ENCODE measurements around the gene KLK10.

Gene KLK10

GRCh38 chr19:51014242-51014641 lies 5.3 kb downstream of the KLK10 start:
- DNase-seq (ENCODE audit: low read depth), result no peak
- no peak for TF ChIP-seq CTCF (IDR thresholded peaks at IDR 0.05; ENCODE audit: control insufficient read depth, insufficient read depth, low read depth, low read length, missing control alignments)
- H3K4me3 ChIP-seq (ENCODE audit: control insufficient read depth, low read depth, low read length), result no peak overlapping the region

- DNase-seq (ENCODE audit: low read depth), result no peak
- TF ChIP-seq CTCF (IDR thresholded peaks at IDR 0.05; ENCODE audit: control insufficient read depth, insufficient read depth, low read depth, low read length, missing control alignments), result no peak
- no peak overlapping the region for H3K4me3 ChIP-seq (ENCODE audit: control insufficient read depth, low read depth, low read length)
These were observed 6.8 kb downstream of the KLK10 start for GRCh38 chr19:51012661-51013190.

DNA sequence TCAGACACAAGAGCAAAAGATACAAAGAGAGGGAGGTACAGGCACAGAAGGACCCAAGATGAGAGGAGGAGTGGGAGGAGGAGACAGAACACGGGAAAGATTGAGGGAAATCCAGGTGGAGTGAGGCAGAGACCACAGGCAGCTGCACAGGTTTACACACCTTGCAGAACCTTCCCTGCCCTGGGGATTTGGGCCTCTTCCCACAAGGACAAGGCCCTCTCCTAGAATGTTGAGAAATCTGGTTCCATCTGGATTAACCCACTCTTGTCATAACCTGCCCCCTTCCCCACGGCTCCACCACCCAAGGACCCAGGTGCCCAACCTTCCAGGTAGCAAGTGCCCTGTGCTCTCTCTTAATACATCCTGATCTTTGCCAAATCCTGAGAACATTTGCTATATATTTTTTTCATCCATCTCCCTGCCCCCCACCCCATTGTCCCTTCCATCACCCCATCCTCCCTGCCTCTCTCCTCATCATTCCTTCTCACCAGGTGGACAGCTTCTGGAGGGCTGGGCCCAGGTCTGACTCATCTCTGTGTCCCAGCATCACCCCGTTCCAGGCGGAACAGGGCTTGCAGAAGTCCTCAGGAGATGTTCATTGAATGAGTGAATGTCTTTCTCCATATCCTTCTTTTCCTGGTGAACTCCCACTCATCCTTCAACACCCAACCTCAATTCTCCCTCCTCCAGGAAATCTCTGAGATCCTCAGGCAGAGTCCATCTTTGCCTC lies 9.3 kb downstream of the KLK10 start:
- TF ChIP-seq CTCF (IDR thresholded peaks at IDR 0.05; ENCODE audit: control insufficient read depth, insufficient read depth, low read depth, low read length, missing control alignments), result no peak
- DNase-seq (ENCODE audit: low read depth), result no peak
- no peak overlapping the region for H3K4me3 ChIP-seq (ENCODE audit: control insufficient read depth, low read depth, low read length)

- no peak overlapping the region for H3K4me3 ChIP-seq (ENCODE audit: control insufficient read depth, low read depth, low read length)
- no peak for DNase-seq (ENCODE audit: low read depth)
- TF ChIP-seq CTCF (IDR thresholded peaks at IDR 0.05; ENCODE audit: control insufficient read depth, insufficient read depth, low read depth, low read length, missing control alignments), result no peak
These were observed 10.2 kb downstream of the KLK10 start for GRCh38 chr19:51009061-51009891.

DNA sequence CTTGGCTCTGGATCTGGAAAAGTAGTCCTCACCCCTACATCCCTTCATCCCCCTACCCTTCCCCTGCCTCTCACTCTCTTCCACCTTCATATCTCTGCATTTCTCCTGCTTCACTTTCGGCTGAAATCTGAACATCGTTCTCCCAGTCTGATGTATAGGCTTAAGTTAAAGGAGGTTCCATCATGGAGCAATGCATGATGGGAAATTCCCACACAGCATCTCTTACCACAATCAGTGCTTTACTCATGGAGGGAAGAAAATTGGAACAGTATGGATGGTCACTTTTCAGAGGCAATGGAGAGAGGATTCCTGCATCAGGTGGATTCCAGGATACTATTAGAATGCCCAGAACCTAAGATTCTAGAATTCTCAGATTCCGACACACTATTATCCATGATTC lies 12.0 kb downstream of the KLK10 start:
- TF ChIP-seq CTCF (IDR thresholded peaks at IDR 0.05; ENCODE audit: control insufficient read depth, insufficient read depth, low read depth, low read length, missing control alignments), result no peak
- no peak overlapping the region for H3K4me3 ChIP-seq (ENCODE audit: control insufficient read depth, low read depth, low read length)
- no peak for DNase-seq (ENCODE audit: low read depth)

- TF ChIP-seq CTCF (IDR thresholded peaks at IDR 0.05; ENCODE audit: control insufficient read depth, insufficient read depth, low read depth, low read length, missing control alignments), result no peak
- H3K4me3 ChIP-seq (ENCODE audit: control insufficient read depth, low read depth, low read length), result no peak overlapping the region
- no peak for DNase-seq (ENCODE audit: low read depth)
These were observed 13.1 kb downstream of the KLK10 start for GRCh38 chr19:51006406-51006805.
